ENCODE results near the gene DBF4B. TPM values are rescaled to one million over a fixed set of nuclear protein-coding genes. Genes with fewer than 3 reads are reported as not detected.
"Not testable (repeated sequence)": the region's sequence is repeated elsewhere in the genome, so short reads cannot be mapped to it uniquely, and the experiment has no call there.

Gene DBF4B
- polyA plus RNA-seq, 1 experiment: 3.0 TPM

DNA sequence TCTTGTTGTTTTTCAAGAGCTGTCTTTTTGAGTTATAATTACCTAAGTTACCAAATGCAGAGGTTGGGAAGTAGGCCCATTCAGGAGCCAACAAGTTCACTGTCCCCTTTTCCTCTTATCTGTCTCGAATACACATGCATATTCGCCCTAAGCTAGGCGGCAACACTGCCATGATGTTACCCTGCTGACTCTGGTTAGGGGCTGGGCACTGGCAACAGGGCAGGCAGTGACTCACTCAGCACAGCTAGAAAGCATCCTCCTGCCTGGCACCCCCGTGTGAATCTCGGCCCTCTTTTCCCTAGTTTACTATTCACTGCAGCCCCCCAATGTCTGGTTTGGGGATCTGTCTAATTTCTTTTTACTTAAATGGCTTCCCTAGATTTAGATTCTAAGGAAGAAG, 13.8 kb downstream of the DBF4B start:
- no peaks in the 10 kb centered on the region for H3K27me3 ChIP-seq (ENCODE audit: control insufficient read depth, insufficient read depth, low read length)
- POLR2A ChIA-PET: no interaction called here
- H3K4me3 ChIP-seq (ENCODE audit: low read depth, low read length): no peak overlapping the region
- no peak for DNase-seq (ENCODE audit: low read depth, low spot score)
- H3K9me3 ChIP-seq (ENCODE audit: control insufficient read depth, insufficient read depth, low read length): no peaks in the 10 kb centered on the region
- CTCF ChIA-PET: interaction anchor here (1.0 kb wide), 1 partner anchor 13 kb away, joined by 3 read pairs; no protein-coding TSS in a partner anchor
- TF ChIP-seq, protein P1, sequence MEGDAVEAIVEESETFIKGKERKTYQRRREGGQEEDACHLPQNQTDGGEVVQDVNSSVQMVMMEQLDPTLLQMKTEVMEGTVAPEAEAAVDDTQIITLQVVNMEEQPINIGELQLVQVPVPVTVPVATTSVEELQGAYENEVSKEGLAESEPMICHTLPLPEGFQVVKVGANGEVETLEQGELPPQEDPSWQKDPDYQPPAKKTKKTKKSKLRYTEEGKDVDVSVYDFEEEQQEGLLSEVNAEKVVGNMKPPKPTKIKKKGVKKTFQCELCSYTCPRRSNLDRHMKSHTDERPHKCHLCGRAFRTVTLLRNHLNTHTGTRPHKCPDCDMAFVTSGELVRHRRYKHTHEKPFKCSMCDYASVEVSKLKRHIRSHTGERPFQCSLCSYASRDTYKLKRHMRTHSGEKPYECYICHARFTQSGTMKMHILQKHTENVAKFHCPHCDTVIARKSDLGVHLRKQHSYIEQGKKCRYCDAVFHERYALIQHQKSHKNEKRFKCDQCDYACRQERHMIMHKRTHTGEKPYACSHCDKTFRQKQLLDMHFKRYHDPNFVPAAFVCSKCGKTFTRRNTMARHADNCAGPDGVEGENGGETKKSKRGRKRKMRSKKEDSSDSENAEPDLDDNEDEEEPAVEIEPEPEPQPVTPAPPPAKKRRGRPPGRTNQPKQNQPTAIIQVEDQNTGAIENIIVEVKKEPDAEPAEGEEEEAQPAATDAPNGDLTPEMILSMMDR (IDR thresholded peaks at IDR 0.05; ENCODE audit: low read depth, low read length): no peak
- no peak overlapping the region for H3K27ac ChIP-seq (ENCODE audit: low read depth, low read length)

DNA sequence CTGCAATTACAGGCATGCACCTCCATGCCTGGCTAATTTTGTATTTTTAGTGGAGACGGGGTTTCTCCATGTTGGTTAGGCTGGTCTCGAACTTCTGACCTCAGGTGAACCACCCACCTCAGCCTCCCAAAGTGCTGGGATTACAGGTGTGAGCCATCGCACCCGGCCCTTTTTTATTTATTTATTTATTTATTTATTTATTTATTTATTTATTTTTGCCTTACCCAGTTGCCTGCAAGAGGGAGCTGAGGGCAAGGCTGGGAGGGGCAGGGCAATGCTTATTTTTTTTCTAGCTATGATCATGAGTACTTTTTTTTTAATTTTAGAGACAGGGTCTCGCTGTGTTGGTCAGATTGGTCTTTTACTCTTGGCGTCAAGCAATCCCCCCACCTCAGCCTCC, 17.7 kb downstream of the DBF4B start:
- H3K4me3 ChIP-seq (ENCODE audit: low read depth, low read length); H3K27me3 ChIP-seq (ENCODE audit: control insufficient read depth, insufficient read depth, low read length); H3K27ac ChIP-seq (ENCODE audit: low read depth, low read length); H3K9me3 ChIP-seq (ENCODE audit: control insufficient read depth, insufficient read depth, low read length); CTCF ChIA-PET; DNase-seq (ENCODE audit: low read depth, low spot score): not testable (repeated sequence)
- POLR2A ChIA-PET: interaction anchor here (0.7 kb wide), 2 partner anchors 350 to 539 kb away, joined by 3 to 8 read pairs; partner anchors contain the start of gene TMUB2

DNA sequence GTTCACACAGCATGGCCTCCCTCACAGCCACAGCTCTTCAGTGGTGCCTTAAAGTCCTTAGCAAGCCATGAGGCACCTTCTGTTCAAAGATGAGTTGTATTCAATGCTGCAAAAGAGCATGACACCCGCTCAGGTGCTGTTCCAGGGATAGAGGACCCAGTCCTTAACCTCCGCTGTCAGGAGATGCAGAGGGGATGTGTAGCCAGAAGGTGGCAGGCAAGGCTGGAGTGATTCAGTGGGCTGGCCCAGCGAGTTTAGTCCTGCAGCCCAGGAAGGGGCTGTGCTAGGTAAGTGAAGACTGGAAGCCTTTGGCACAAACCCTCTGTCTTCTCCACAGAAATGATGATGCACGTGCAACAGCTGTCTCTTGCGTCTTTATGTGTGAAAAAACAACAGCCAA, 25.3 kb downstream of the DBF4B start:
- Histone ChIP-seq H3K9me3 (ENCODE audit: control insufficient read depth, insufficient read depth, low read length) (no peaks in the 10 kb centered on the region), H3K4me3 (ENCODE audit: low read depth, low read length) (no peak overlapping the region), H3K27ac (ENCODE audit: low read depth, low read length) (no peak overlapping the region), H3K27me3 (ENCODE audit: control insufficient read depth, insufficient read depth, low read length) (no peaks in the 10 kb centered on the region)
- no peak for DNase-seq (ENCODE audit: low read depth, low spot score)
- POLR2A ChIA-PET: no interaction called here
- CTCF ChIA-PET: no interaction called here
- TF ChIP-seq, protein P1 (IDR thresholded peaks at IDR 0.05; ENCODE audit: low read depth, low read length): peak; percentile 24; the same call in 1 of the 2 replicates

DNA sequence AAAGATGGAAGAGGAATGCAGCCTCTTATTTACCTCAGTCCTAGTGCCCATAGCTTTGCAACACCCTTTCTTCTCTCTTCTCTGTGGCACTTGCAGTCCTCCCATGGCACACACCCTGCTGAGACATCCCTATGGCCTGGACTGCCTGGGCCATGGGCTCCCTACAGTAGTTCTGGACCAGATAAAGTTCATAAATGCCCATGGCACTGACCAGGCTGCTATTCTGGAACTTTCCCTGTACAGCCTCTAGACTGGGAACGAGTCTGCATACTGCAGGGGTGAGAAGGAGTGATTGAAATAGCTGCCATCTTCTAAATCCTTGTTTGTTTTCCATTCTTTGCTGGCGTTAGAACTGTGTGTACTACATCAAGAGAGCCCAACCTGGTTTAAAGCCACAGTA, 25.8 kb downstream of the DBF4B start:
- DNase-seq (ENCODE audit: low read depth, low spot score): no peak
- POLR2A ChIA-PET: no interaction called here
- Histone ChIP-seq H3K27ac (ENCODE audit: low read depth, low read length) (no peak overlapping the region), H3K27me3 (ENCODE audit: control insufficient read depth, insufficient read depth, low read length) (no peaks in the 10 kb centered on the region), H3K4me3 (ENCODE audit: low read depth, low read length) (no peak overlapping the region), H3K9me3 (ENCODE audit: control insufficient read depth, insufficient read depth, low read length) (no peaks in the 10 kb centered on the region)
- TF ChIP-seq, protein P1 (IDR thresholded peaks at IDR 0.05; ENCODE audit: low read depth, low read length): no peak
- CTCF ChIA-PET: no interaction called here

DNA sequence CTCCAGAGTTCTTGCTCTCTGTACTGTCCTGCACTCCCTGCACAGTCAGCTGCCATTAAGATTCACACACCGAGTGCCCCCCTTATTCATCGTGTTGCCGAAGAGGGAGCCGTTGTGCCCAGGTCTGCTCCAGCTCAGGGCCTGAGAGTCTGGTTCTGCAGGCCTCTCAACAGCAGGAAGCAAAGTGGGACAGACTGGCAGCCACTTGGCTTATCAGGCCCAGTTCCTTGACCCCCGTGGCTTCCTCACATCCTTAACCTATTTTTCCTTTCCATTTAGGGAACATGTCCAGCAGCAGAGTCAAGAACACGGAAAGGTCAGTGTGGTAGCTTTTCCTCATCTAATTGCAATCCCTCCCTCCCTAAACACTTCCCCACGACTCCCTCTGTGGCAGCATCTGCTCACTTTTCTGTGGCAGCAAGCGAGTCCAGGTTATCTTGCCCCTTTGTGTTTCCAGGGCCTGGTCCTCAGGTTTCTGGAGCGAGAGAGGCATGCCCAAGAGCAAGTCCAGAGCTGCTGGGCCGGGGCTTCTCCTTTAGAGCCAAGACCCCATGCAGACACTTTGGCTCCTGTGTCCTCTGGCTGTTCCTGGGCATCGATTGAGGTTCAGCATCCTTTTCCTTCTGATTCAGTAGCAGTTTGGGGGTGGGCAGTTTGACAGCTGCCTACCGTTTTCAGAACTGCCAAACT, 28.2 kb downstream of the DBF4B start:
- H3K27ac ChIP-seq (ENCODE audit: low read depth, low read length): peak overlapping the region; percentile 11
- CTCF ChIA-PET: interaction anchor here (0.7 kb wide), 1 partner anchor 120 kb away, joined by 3 read pairs; no protein-coding TSS in a partner anchor
- TF ChIP-seq, protein P1 (IDR thresholded peaks at IDR 0.05; ENCODE audit: low read depth, low read length): no peak
- H3K4me3 ChIP-seq (ENCODE audit: low read depth, low read length): no peak overlapping the region
- no peak for DNase-seq (ENCODE audit: low read depth, low spot score)
- no peaks in the 10 kb centered on the region for H3K27me3 ChIP-seq (ENCODE audit: control insufficient read depth, insufficient read depth, low read length)
- no peaks in the 10 kb centered on the region for H3K9me3 ChIP-seq (ENCODE audit: control insufficient read depth, insufficient read depth, low read length)
- POLR2A ChIA-PET: interaction anchor here (0.8 kb wide), 1 partner anchor 48 kb away, joined by 3 read pairs; no protein-coding TSS in a partner anchor

All from AG04450 (cell line).